Superior temporal gyrus (tissue), 1 donor: ENCODE data around the gene ZNF750.

Experiments used
- DNase-seq: peaks from one replicate; pipeline ENCODE4 v3.0.0-alpha.2; 2016; ENCODE audit errors: extremely low spot score

ZNF750 gene

DNA sequence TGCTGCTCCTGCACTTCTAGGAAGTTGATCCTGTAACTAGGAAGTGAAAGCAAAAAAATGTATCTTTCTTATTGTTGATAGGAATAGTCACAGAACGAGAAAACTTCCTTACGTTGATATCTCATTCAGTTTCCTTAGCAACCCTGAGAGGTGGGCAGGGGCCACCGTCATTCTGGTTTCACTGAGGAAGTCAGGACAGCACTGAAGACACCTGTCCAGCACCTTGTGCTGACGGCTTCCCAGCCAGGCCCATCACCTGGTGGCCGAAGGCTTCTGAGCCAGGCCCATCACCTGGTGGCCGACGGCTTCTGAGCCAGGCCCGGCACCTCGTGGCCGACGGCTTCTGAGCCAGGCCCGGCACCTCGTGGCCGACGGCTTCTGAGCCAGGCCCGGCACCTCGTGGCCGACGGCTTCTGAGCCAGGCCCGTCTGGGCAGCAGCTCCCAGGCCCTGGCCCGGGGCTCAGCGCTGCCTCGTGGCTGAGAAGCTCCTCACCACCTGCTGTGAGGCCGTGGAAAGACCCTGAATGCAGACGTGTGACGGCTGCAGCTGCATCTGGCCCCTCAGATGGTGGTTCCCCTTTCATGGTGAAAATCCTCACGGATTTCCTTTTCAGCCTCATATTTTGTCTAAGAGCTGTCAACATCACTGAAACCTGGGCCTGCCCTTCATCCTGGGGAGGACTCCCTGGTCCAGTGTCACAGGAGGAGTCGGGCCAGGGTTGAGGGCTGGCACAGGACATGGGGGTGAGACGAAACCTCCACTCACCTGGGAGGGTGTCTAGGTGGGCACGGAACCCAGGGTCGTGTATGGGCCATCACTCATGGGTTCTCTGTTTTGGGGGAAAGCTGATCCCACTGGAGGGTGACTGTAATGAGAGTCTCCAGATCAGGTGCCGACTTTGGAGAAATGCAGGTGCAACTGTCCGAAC lies 33.0 kb upstream of the ZNF750 start:
- DNase-seq, result no peak

DNA sequence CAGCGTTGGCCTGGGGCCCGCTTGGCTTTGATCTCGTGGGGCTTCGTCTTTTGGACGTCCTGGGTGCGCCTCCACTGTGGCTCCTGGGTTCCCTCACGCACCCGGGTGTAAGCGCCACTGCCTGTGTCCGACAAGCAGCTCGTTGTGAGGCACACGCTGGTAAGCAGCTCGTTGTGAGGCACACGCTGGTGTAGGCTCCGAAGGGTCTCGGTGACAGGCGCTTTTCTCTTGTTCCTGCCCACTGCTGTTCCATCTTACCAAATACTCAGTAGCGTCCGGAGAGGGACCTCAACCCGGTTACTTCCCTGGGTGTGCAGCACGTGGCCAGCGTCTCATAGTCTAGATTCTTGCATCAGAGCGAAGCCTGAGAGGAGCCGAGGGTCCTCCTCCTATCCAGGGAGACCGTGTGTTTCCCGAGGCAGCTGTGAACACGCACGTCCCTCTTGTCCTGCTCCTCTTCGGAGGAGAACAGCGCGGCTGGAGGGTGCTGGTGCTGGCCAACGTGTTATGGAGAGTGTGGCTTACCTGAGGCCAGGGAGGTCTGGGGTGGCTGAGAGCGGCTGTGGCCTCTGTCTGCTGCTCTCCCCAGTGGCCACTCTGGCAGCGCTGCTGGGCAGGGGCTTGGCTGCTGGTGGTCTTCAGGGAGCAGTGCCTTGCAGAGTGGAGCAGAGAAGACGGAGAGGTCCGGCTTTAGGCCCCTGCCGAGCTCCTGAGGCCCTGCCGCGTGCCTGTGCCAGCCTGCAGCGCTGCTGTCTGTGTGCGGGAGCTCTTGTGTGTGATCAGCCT lies 32.1 kb upstream of the ZNF750 start:
- DNase-seq, result no peak

DNA sequence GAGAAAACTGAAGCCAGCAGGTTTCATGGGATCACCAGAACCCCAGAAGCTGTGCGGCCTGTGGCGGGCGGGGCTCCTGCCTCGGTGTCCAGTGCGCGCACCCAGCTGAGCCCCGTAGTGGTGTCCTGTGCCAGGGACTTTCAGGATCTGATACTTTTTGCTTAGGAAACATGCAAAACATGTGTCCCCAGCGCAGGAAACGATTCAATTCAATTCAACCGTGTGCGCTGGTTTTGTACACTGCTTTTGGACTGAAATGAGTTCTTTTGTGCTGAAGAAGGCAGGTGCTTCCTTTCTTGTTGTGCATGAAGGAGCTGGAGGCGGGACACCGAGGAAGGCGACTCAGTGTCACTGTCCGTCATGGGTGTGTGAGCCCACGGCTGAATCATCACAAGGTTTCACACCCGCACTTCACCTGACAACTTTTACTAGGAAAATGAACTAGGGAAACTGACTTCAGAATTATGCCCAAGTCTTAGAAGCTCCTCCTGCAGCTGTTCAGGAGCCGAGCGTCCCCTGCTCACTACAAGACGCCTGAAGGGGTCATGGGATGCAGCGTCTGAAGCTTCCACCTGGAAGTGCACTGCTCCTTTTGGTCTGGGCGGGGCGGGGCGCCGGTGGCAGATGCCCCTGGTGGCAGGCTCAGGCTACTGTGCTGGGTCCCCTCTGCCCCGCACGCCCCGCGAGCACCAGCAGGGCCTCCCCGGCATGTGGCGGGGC lies 31.4 kb upstream of the ZNF750 start:
- no peak for DNase-seq

DNA sequence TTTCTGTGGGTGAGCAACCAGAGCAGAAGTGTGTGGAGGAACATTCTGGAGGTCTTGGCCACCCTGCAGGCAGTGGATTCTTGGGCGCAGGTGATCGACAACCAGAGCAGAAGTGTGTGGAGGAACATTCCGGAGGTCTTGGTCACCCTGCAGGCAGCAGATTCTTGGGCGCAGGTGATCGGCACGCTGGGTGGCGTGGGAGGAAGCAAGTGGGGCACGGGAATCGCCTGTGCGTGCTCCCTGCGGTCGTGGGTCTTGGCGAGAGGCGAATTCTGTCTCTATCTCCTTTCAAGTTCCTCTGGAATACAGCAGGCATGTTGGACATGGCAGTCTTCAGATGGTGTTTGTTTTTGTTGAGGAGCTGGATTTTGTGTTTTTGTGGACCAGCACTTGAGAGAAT lies 30.7 kb upstream of the ZNF750 start:
- no peak for DNase-seq

DNA sequence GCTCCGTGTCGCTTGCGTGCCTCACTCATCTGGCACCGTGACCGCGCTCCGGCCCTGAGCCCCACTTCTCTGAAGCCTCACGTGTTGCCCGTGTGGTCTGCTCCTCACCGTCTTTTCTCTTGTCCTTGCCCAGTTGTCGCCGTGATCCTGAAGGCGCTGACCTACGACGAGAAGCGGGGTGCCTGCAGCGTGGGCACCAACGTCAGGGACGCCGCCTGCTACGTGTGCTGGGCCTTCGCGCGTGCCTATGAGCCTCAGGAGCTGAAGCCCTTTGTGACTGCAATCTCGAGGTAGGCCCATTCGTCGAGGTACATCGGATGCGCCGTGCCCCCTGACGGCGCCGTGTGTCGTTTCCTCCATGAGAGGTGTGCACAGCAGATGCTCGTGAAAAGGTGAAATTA lies 30.3 kb upstream of the ZNF750 start:
- DNase-seq, result no peak

DNA sequence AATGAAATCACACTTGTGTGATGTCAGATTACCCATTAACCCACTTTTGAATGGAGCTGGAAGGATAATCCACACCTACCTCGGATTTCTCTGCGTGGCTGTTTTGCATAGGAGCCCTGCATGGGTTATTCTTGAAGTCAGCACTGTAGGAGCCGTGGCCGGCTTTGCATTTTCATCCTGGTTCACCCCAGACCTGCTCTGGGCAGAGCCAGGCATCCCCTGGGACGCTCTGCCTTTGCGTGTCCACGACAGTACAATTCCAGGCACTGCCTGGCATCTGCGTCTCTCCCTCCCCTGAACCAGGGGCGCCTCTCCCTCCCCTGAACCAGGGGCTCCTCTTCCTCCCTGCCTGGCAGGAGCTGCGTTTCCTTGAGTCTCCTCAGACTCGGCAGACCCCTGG lies 29.7 kb upstream of the ZNF750 start:
- no peak for DNase-seq

DNA sequence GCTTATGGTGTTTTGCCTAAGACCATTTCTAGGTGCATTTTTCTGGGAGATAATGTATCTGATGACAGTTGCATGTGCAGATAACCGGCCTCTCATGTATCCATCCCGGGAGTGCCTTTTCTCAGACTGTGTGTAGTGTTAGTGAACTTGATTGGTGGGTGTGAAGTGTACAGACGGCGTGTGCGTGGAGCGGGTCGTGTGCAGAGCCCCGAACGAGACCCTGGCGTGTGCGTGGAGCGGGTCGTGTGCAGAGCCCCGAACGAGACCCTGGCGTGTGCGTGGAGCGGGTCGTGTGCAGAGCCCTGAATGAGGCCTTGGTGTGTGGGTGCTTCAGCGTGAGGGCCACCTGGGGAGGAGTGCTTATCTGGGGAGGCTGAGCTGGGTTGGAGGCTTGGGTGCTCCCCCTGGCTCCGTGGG lies 28.9 kb upstream of the ZNF750 start:
- no peak for DNase-seq

DNA sequence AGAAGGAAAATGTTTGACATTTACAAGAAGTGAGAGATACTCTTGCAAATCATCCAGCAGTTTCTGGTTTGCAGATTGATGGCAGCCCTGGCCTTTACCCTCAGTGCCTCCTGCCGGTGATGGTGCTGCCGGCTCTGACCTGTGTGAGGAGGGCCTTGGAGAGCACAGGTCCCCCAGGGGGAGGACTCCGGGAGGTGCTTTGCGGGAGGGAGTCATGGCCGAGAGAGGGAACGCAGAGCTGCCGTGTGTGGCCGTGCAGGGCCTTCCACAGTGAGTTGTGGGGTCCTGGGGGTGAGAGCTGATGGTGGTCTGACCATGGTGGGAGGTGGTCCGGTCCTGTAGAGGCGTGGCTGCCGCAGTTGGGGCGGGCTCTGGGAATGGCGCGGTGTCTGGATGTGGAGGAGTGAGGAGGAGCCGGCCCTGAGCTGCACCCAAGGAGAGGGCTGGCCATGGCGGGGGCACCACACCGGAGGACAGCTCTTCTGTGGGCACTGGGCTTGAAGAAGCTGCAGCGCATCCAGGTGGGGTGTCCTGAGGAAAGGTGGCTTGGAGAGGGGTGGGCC lies 28.0 kb upstream of the ZNF750 start:
- DNase-seq, result no peak

DNA sequence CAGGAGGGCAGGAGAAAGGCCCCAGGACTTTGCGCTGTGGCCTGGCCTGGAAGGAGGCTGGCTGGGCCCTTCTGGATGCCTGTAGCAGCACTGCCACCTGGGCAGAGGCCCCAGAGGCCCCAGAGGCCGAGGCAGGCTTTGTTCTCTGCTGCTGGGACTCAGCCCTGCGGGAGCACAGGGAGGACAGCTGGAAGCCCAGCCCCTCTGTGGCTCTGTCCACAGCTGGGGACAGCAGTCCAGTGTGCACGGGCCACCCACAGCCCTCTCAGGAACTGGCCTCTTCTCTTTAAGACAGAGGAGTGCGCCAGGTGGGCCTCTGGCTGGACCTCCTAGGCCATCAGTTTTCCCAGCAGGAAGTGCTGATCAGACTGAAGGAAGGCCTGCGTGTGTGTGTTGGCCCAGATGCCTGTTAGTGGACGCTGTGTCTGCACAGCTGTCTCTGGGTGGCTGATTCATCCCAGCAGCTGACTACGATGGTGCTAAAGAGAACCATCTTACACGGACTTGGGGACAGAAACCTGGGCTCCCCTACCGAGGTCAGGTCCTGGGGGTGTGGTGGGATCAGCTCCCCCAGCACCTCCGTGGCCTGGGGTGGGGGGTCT lies 26.9 kb upstream of the ZNF750 start:
- no peak for DNase-seq

DNA sequence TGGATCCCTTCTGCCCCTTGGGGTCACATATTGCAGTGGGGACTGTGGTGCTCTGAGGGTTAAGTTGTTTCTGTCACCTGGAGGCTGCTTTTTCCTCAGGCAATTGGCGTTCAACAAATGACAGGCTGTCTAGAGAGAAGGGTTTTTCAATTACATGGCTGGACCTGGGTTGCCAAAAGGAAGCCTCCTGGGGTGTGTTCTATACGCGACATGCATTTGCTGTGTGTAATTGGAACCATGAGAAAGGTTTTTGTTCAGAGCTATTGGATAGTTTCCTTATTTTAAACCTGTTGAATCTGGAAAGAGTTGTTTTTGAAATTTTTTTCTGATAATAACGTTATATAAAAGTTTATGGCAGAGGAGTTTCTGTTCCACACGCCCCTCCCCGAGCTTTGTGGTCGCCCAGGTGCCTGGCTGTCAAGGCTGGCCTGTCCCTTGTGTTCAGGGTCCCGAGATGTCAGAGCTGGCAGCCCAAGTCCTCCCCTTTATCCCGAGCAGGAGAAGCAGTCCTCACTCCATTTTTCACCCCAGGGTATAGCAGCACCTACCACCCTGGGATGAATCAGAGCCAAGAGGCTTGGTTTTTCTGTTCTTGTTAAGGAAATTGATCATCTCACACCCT lies 26.1 kb upstream of the ZNF750 start:
- DNase-seq, result no peak

DNA sequence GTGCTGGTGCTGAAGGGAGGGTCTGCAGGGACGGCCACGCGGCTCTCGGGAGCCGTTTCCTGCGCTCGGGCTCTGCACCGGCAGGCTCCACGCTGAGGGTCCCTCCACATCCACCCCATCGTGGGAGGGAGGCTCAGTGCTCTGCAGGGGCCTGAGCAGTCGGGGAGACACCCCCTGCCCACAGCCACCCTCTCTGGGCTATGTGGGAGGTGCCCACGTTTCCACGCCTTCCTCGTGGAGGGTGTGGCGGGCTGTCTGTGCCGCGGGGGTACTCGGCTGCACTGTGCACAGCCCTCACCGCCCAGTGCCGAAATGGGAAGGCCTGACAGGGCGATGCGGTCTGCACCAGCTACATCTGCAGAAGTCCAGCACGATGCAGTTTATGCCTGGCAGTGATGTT lies 25.5 kb upstream of the ZNF750 start:
- no peak for DNase-seq

DNA sequence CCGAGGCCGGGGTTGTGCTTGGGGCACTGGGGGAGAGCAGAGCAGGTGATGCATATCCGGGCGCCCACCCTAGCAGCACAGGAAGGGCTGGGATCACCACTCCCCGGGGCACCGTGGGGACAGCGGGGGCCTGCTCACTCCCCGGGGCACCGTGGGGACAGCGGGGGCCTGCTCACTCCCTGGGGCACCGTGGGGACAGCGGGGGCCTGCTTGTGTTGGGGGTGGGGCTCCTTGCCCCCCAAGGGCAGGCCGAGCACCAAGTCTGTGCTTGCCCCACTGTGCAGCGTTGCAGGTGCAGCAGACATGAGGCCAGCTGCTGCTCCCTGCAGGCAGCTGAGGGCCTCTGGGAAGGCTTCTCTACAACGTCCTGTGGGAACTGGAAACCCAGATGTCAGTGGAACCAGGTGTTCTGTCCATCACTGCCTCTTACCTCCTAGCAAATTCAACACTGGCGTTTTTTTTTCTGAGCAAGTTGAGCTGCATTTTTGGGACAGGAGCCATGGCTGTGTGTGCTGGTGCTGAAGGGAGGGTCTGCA lies 25.0 kb upstream of the ZNF750 start:
- no peak for DNase-seq

DNA sequence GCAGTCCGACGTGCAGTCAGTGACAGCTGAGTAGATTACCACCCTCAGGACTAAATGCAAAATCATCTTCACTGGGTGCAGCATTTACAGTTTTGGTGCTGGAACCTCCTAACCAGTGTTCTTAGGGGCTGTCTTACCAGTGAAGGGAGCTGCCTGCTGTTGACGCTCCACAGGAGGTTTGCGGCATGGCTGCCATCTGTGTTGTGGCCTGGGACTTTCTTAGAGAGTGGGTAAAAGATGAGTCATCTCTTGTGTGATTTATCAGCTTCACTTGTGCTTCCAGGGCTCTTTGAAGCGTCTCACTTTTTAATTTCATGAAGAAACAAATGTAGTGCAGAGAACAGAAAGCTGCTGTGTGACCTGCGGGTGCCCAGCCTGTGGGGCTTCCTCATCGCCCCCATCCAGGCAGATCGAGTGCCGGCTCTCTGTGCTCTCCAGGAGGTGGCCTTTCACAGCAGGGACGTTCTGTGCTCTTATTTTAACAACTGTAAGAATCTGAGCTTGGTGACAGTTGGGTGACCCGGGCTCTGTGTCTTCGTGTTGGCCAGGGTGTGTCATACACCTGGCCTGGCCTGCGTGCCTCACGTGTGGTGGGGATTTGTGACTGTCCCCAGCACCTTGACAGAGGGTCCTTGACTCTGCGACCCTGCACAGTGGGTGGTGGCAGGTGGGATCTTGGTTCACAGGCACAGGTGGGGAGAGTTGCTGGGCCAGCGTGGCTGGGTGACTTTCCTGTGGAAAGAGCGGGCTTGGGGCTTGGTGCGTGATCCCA lies 24.3 kb upstream of the ZNF750 start:
- DNase-seq, result peak; percentile 66

DNA sequence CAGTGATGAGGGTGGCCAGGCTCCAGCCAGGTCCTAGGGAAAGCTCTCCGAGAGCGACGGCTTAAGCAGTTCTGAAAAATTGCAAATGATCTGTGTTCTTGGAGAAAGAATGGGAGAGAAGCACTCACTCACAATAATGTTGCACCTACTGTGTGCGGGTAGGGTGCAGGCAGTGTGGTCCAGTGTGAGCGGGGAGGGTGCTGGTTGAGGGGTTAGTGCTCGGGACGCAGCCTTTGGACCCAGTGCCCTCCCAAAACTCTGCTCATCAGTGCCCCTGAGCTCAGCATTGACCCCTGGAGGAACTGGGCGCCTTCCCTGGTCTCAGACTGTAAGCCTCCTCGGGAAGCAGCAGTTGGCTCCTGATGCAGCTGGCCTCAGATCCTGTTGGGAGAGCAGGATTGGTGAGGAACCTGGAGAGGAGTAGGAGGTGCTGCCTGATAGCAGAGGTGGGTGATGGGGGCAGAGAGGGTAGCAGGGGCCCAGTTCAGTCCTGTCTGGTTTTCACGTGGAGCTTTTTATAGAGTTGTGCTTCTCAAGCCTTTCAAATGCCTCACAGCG lies 23.6 kb upstream of the ZNF750 start:
- DNase-seq, result no peak

DNA sequence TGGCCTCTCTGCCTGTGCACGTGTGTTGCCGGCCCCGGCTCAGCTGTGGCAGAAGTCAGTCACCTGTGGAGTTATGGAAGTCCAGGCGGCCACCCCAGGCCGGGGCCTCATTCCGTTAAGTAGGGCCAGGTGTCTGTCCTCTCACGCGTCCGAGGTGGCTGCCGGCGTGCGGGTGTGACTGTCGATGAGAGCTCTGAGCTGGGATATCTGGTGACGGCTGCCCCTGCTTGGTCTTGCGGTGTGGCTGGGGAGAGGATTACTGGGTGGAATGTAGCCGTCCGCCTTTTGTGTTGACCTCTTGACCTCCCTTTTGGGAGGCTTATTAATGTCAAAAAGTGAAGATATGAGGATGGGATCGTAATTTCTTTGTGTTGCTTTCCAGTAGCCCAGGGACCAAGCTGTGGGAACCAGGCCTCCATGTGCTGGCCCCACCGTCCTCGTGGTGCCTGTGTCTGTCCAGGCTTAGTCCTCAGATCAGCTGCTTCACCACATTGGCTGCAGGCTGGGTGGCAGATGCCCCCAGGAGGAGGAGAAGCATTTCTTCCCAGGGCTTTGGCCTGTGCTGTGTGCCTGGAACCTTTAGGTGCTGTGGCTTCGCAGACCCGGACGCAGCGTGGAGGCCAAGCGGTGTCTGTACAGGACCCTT lies 23.0 kb upstream of the ZNF750 start:
- DNase-seq, result no peak

DNA sequence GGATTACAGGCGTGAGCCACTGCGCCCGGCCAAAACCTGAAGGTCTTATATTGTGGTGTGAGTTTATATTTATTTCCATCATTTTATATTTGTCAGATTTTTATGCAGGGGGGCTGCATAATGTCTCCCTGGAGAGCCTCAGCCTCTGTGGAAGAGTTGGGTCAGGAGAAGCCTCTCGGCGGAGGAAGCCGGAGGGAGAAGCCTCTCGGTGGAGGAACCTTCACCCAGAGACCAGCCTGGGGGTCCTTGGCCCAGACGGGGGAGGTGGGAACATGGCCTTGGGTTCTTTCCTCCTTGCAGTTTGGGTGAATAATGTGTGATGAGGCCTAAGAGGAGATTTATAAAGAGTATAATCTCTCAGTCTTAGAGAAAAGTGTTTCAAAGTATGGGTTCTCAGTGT lies 22.4 kb upstream of the ZNF750 start:
- DNase-seq, result no peak

DNA sequence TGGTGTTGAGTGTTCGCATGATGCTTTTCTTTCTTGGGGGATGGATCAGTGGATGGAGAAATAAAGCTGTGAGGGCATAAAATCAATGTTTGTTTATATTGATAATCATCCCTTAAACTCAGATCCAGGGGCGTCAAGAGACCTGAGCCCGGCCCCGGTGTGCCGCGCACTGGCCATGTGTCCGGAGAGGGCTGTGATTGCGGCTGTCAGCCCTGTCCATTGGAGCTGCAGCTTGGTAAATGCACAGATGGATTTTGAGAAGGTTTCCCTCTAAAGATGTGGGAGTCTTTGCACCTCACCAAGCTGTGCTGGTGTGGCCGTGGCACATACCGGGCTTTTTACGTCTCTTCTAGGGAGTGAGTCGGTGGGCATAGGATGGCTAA lies 21.6 kb upstream of the ZNF750 start:
- no peak for DNase-seq

DNA sequence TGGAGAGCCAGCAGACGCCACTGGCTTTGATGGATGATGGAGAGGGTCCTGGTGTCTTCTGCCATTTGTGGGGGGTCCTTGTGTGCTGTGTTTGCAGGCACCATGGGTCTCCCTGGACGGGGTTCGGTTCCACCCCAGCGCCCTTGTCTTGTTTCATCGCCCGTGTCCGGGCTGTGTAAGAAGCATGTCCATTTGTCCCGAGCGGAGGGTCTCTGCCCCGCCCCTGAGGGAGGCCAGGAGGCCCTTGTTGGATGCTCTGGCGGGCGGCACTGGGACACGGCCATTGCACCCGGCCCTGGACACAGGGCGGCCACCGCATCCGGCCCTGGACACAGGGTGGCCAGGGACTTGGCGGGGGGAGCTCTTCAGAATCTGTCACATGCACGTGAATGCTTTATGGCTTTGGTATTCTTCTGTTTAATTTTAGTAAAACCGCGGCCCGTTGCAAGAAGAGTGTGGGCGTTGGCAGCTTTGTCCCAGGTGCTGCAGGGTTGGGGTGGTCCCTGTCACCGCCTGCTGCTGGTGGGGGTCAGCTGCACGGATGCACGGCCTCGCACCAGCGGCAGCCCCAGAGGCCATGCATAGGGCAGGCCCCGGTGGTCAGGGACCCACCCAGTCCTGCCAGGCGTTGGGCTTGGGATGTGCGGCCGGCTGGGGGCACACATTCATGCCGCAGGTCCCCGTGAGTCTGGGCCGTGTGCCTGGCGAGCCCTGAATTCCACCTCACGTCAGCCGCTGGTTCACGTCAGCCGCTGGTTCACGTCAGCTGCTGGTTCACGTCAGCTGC lies 21.0 kb upstream of the ZNF750 start:
- no peak for DNase-seq
